ENCODE results near the gene C3.
"Not testable (repeated sequence)": the region's sequence is repeated elsewhere in the genome, so short reads cannot be mapped to it uniquely, and the experiment has no call there.

The C3 gene

DNA sequence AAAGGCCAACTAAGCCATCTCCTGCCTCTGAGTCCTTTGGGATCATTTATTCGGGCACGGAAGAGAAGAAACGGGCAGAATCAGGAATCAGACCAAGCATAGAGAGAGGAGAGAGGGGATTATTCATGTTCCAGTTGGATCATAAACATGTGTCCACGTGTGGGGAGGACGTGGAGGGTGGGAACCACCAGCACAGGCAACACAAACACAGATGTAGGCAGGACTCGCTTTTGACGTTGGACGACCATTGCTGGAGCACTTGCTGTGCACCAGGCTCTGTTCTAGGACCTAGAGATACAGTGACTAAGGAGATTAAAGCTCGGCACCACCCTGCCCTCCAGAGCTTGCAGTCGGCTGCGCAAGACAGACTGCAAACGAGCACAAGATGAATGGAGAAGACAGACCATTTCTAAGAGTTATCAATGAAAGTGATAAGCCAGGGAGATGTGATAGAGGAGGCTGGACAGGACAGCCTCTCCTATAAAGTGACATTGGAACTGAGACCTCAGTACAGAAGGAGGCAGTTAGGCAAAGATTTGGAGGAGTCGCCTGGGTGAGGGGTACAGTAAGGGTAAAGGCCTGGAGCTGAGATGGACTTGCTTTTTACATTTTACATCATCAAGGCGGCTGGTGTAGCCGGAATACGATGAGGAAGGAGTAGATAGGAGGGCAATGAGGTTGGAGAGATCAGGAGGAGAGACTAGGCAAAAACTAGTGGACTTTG lies 46.1 kb upstream of the C3 start:
- peak overlapping the region; percentile 71 to 73 for H3K4me3 ChIP-seq (ENCODE audit: low read depth in 1 of 2, low read length in 1 of 2)
- H3K9me3 ChIP-seq, result no peaks in the 10 kb centered on the region
- no peaks in the 10 kb centered on the region for H3K27me3 ChIP-seq
- peaks cover 51 to 55% of the 10 kb centered on the region in 2 experiments for H3K4me1 ChIP-seq (ENCODE audit: control insufficient read depth in 1 of 2, insufficient read depth in 1 of 2, low read depth in 1 of 2, low read length in 1 of 2)
- TF ChIP-seq CTCF (IDR thresholded peaks at IDR 0.05), result no peak
- H3K27ac ChIP-seq, result peak overlapping the region; percentile 91
- H3K36me3 ChIP-seq, result no peaks in the 10 kb centered on the region

DNA sequence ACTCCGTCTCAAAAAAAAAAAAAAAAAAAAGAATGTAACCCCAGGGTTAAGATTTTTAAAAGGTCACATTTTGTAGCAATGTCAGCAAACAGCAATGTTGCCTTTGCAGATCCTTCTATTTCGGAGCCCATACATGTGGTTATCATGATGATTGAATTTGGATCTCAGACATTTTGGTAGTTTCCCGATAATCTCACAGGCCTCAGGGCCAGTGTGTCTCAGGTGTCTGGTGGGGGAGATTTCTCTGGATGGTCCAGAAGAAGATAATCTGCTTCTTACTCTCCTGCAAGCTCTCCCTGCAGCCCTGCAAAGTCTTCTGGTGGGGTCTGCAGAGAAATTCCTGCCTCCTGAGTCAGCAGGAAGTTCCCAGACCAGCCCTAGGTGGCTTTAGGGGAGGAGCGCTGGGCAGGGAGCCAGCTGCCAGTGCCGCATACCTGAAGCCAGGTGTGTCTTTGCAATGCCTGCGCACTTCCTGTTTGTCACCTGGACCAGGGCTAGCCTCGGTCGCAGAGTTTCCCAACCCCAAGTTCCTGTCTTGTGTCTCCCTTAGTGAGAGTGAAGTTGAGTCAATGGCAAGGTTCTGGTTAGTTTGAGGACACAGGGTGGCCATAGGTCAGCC lies 45.4 kb upstream of the C3 start:
- H3K27ac ChIP-seq, result peak overlapping the region; percentile 91
- TF ChIP-seq CTCF (IDR thresholded peaks at IDR 0.05), result no peak
- H3K27me3 ChIP-seq, result no peaks in the 10 kb centered on the region
- H3K4me3 ChIP-seq (ENCODE audit: low read depth in 1 of 2, low read length in 1 of 2), result peak overlapping the region in 1 of 2 experiments; percentile 73
- no peaks in the 10 kb centered on the region for H3K9me3 ChIP-seq
- peaks cover 46 to 50% of the 10 kb centered on the region in 2 experiments for H3K4me1 ChIP-seq (ENCODE audit: control insufficient read depth in 1 of 2, insufficient read depth in 1 of 2, low read depth in 1 of 2, low read length in 1 of 2)
- no peaks in the 10 kb centered on the region for H3K36me3 ChIP-seq

DNA sequence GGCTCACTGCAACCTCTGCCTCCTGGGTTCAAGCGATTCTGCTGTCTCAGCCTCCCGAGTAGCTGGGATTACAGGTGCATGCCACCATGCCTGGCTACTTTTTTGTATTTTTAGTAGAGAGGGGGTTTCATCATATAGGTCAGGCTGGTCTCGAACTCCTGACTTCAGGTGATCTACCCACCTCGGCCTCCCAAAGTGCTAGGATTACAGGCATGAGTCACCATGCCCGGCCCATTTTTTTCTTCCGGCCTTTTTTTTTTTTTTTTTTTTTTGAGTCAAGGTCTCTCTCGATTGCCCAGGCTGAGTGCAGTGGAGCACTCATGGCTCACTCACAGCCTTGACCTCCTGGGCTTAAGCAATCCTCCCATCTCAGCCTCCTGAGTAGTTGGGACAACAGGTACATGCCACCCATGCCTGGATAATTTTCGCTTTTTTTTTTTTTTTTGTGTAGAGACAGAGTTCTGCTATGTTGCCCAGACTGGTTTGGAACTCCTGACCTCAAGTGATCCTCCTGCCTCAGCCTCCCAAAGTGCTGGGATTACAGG lies 41.9 kb upstream of the C3 start:
- not testable (repeated sequence) for H3K9me3 ChIP-seq; H3K36me3 ChIP-seq; H3K27me3 ChIP-seq; H3K4me3 ChIP-seq (ENCODE audit: low read depth in 1 of 2, low read length in 1 of 2); H3K27ac ChIP-seq
- H3K4me1 ChIP-seq (ENCODE audit: control insufficient read depth in 1 of 2, insufficient read depth in 1 of 2, low read depth in 1 of 2, low read length in 1 of 2), result peaks cover 19 to 23% of the 10 kb centered on the region in 2 experiments

- no peaks in the 10 kb centered on the region for H3K27me3 ChIP-seq
- peaks cover 7 to 11% of the 10 kb centered on the region in 2 experiments for H3K4me1 ChIP-seq (ENCODE audit: control insufficient read depth in 1 of 2, insufficient read depth in 1 of 2, low read depth in 1 of 2, low read length in 1 of 2)
- TF ChIP-seq CTCF (IDR thresholded peaks at IDR 0.05), result no peak
- no peaks in the 10 kb centered on the region for H3K36me3 ChIP-seq
- H3K9me3 ChIP-seq, result no peaks in the 10 kb centered on the region
- no peak overlapping the region for H3K27ac ChIP-seq
- H3K4me3 ChIP-seq (ENCODE audit: low read depth in 1 of 2, low read length in 1 of 2), result no peak overlapping the region
These were observed 40.7 kb upstream of the C3 start for GRCh38 chr19:6761053-6761676.

DNA sequence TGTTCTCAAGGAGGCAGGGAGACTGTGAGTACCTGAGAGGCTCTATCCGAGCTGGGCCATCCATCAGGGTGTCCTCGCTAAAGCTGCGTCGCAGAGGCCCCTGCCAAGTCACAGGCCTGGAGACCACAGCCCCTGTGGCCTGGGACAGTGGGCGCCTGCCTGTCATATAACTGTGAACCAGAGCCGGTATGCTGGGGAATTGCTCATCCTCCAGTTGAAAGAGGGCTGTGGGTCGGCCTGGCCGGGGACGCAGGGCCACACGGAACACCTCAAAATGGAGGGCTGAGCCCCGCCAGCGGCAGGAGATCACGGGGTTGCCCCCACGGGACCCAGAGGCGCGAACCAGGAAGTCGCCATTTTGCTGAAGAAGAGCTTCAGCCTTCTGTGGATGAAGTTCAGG lies 40.2 kb upstream of the C3 start:
- Histone ChIP-seq H3K4me1 (ENCODE audit: control insufficient read depth in 1 of 2, insufficient read depth in 1 of 2, low read depth in 1 of 2, low read length in 1 of 2) (peaks cover 1 to 6% of the 10 kb centered on the region in 2 experiments), H3K9me3 (no peaks in the 10 kb centered on the region), H3K27me3 (no peaks in the 10 kb centered on the region), H3K27ac (no peak overlapping the region), H3K4me3 (ENCODE audit: low read depth in 1 of 2, low read length in 1 of 2) (no peak overlapping the region), H3K36me3 (no peaks in the 10 kb centered on the region)
- TF ChIP-seq CTCF (IDR thresholded peaks at IDR 0.05), result no peak

Data from neutrophil (primary cell).